GM21447 (cell line): ENCODE results near the gene KLHDC3.
"Not testable (repeated sequence)": the region's sequence is repeated elsewhere in the genome, so short reads cannot be mapped to it uniquely, and the experiment has no call there.

ENCODE experiments used
- ATAC-seq: cut with Tn5 transposase; IDR thresholded peaks from one replicate; pipeline ENCODE4 v1.9.1; 2021; ENCODE audit not compliant: unreplicated experiment

The KLHDC3 gene

GRCh38 chr6:43026365-43026764, 12.3 kb downstream of the KLHDC3 start:
- no peak for ATAC-seq

- no peak for ATAC-seq
Measured at GRCh38 chr6:43029120-43029519, 15.1 kb downstream of the KLHDC3 start.

GRCh38 chr6:43032326-43032725, 18.3 kb downstream of the KLHDC3 start:
- ATAC-seq, result no peak

GRCh38 chr6:43033496-43034189, 19.6 kb downstream of the KLHDC3 start:
- ATAC-seq, result no peak

- ATAC-seq, result no peak
Measured at GRCh38 chr6:43034190-43034525, 20.1 kb downstream of the KLHDC3 start.

- ATAC-seq, result no peak
Measured at GRCh38 chr6:43035495-43036194, 21.6 kb downstream of the KLHDC3 start.

GRCh38 chr6:43036712-43037111, 22.7 kb downstream of the KLHDC3 start:
- no peak for ATAC-seq

- ATAC-seq, result no peak
Measured at GRCh38 chr6:43037197-43037596, 23.1 kb downstream of the KLHDC3 start.

- ATAC-seq, result no peak
Measured at GRCh38 chr6:43037706-43038105, 23.7 kb downstream of the KLHDC3 start.

- ATAC-seq, result no peak
Measured at GRCh38 chr6:43038727-43039126, 24.7 kb downstream of the KLHDC3 start.

GRCh38 chr6:43040542-43041257, 26.7 kb downstream of the KLHDC3 start:
- no peak for ATAC-seq

GRCh38 chr6:43041475-43041874, 27.4 kb downstream of the KLHDC3 start:
- ATAC-seq, result not testable (repeated sequence)

GRCh38 chr6:43043310-43043709, 29.3 kb downstream of the KLHDC3 start:
- no peak for ATAC-seq

GRCh38 chr6:43045371-43045930, 31.4 kb downstream of the KLHDC3 start:
- ATAC-seq, result no peak

GRCh38 chr6:43047998-43048397, 33.9 kb downstream of the KLHDC3 start:
- ATAC-seq, result no peak

GRCh38 chr6:43050981-43051380, 36.9 kb downstream of the KLHDC3 start:
- no peak for ATAC-seq

GRCh38 chr6:43052225-43052841, 38.3 kb downstream of the KLHDC3 start:
- no peak for ATAC-seq

GRCh38 chr6:43052842-43053544, 38.9 kb downstream of the KLHDC3 start:
- ATAC-seq, result peak; percentile 23

GRCh38 chr6:43053545-43054205, 39.6 kb downstream of the KLHDC3 start, which contains the start of gene CUL7:
Gene CUL7, minus strand, starts transcription at chr6:43053851. Its CDS starts 1,063 bp downstream, at chr6:43052788.
- peak; percentile 86 for ATAC-seq
